Left renal cortex interstitium (tissue), 4 donors: ENCODE results near the gene ZFAND3. TPM values are rescaled to one million over a fixed set of nuclear protein-coding genes. Genes with fewer than 3 reads are reported as not detected.
"Not testable (repeated sequence)": the region's sequence is repeated elsewhere in the genome, so short reads cannot be mapped to it uniquely, and the experiment has no call there.

Source experiments
- DNase-seq, 4 donors: peaks; one replicate each; pipeline ENCODE4 v3.0.0-alpha.2; 2013; ENCODE audit warnings: low read depth in 4 of 4, low spot score in 2 of 4, missing footprints in 1 of 4
- polyA plus RNA-seq, 4 donors: library from polyadenylated mRNA; unstranded; fragments of 120-200 nt; gene quantifications; one replicate each; pipeline ENCODE4 v1.2.1, GENCODE V29; 2013; ENCODE audit not compliant: insufficient read length in 4 of 4

Gene ZFAND3
- polyA plus RNA-seq, 4 donors, result 134 to 161 (median 148) TPM

- DNase-seq, result no peak
Observed at GRCh38 chr6:38113825-38114576, 294.5 kb downstream of the ZFAND3 start.

- no peak for DNase-seq
Observed at GRCh38 chr6:38114976-38115625, 295.6 kb downstream of the ZFAND3 start.

- no peak for DNase-seq
Observed at GRCh38 chr6:38115626-38116008, 296.1 kb downstream of the ZFAND3 start.

- DNase-seq, result no peak
Observed at GRCh38 chr6:38116248-38116647, 296.7 kb downstream of the ZFAND3 start.

- DNase-seq, result no peak
Observed at GRCh38 chr6:38117281-38117680, 297.8 kb downstream of the ZFAND3 start.

- no peak for DNase-seq
Observed at GRCh38 chr6:38118791-38119365, 299.4 kb downstream of the ZFAND3 start.

- DNase-seq, result no peak
Observed at GRCh38 chr6:38119516-38119915, 300.0 kb downstream of the ZFAND3 start.

- DNase-seq, result not testable (repeated sequence)
Observed at GRCh38 chr6:38124224-38124926, 304.8 kb downstream of the ZFAND3 start.

GRCh38 chr6:38127284-38127683 is 307.8 kb downstream of the ZFAND3 start:
- DNase-seq, result no peak

- no peak for DNase-seq
Observed at GRCh38 chr6:38131527-38131965, 312.0 kb downstream of the ZFAND3 start.

GRCh38 chr6:38133932-38134703 is 314.6 kb downstream of the ZFAND3 start:
- no peak for DNase-seq

GRCh38 chr6:38134704-38135088 is 315.2 kb downstream of the ZFAND3 start:
- no peak for DNase-seq

GRCh38 chr6:38136547-38136946 is 317.0 kb downstream of the ZFAND3 start:
- no peak for DNase-seq

- no peak for DNase-seq
Observed at GRCh38 chr6:38137608-38138265, 318.2 kb downstream of the ZFAND3 start.

- no peak for DNase-seq
Observed at GRCh38 chr6:38138374-38138773, 318.8 kb downstream of the ZFAND3 start.

GRCh38 chr6:38141085-38141484 is 321.6 kb downstream of the ZFAND3 start:
- no peak for DNase-seq

- DNase-seq, result no peak
Observed at GRCh38 chr6:38141716-38142115, 322.2 kb downstream of the ZFAND3 start.

GRCh38 chr6:38142178-38142902 is 322.8 kb downstream of the ZFAND3 start:
- DNase-seq, result no peak
